Hematopoietic multipotent progenitor cell treated with erythropoietin and hydrocortisone succinate and interleukin-3 and kit ligand, for 15 days (in vitro differentiated cells): ENCODE results near the gene FUT7.

Experiments
- DNase-seq: peaks from one replicate; pipeline ENCODE4 v3.0.0-alpha.2; 2015; ENCODE audit warnings: low spot score

The FUT7 gene

GRCh38 chr9:137031904-137032640, at the start of gene FUT7:
FUT7 (minus strand) TSS chr9:137032088; CDS start chr9:137031991, 97 bp downstream.
- no peak for DNase-seq

GRCh38 chr9:137080260-137081122, 48.6 kb upstream of the FUT7 start:
- DNase-seq = no peak

- no peak for DNase-seq
Measured at GRCh38 chr9:137079401-137079787, 47.5 kb upstream of the FUT7 start.

- no peak for DNase-seq
Measured at GRCh38 chr9:137078701-137079400, 47.0 kb upstream of the FUT7 start.

- DNase-seq = no peak
Measured at GRCh38 chr9:137077758-137078693, 46.1 kb upstream of the FUT7 start.

- DNase-seq = peak; percentile 17
Measured at GRCh38 chr9:137077010-137077747, 45.3 kb upstream of the FUT7 start, which contains the start of gene UAP1L1. UAP1L1 (plus strand) TSS chr9:137077517; CDS start chr9:137077533, 16 bp downstream.

- no peak for DNase-seq
Measured at GRCh38 chr9:137076636-137077009, 44.7 kb upstream of the FUT7 start.

GRCh38 chr9:137075275-137075775, 43.4 kb upstream of the FUT7 start:
- DNase-seq = no peak

GRCh38 chr9:137074657-137075274, 42.9 kb upstream of the FUT7 start:
- no peak for DNase-seq

- no peak for DNase-seq
Measured at GRCh38 chr9:137073992-137074399, 42.1 kb upstream of the FUT7 start.

GRCh38 chr9:137071282-137071681, 39.4 kb upstream of the FUT7 start:
- no peak for DNase-seq

- DNase-seq = no peak
Measured at GRCh38 chr9:137070906-137071275, 39.0 kb upstream of the FUT7 start.

- DNase-seq = peak; percentile 85
Measured at GRCh38 chr9:137070201-137070905, 38.5 kb upstream of the FUT7 start, which contains the start of gene SAPCD2. SAPCD2 (minus strand) TSS chr9:137070557; CDS start chr9:137070460, 97 bp downstream.

GRCh38 chr9:137069508-137070091, 37.7 kb upstream of the FUT7 start:
- DNase-seq = no peak

GRCh38 chr9:137068539-137069507, 36.9 kb upstream of the FUT7 start:
- DNase-seq = no peak

GRCh38 chr9:137067860-137068538, 36.1 kb upstream of the FUT7 start:
- DNase-seq = peak; percentile 81
